Psoas muscle (tissue), 8 donors: Measurements from ENCODE around the gene OR10R2. TPM values are rescaled to one million over a fixed set of nuclear protein-coding genes. Genes with fewer than 3 reads are reported as not detected.

Experiments
- ATAC-seq, 4 donors: fragments of 200-7000 bp; cut with Tn5 transposase; one replicate each; pipeline ENCODE4 v1.9.1; 2020; ENCODE audit warnings: moderate library complexity in 3 of 4, mild to moderate bottlenecking in 2 of 4
- DNase-seq, 2 donors: peaks; one replicate each; pipeline ENCODE4 v3.0.0-alpha.2; 2020
- H3K27ac ChIP-seq: fragments of 200-600 bp; one replicate; pipeline ENCODE4 v1.8.0; 2022
- H3K27me3 ChIP-seq, 3 donors: fragments of 200-600 bp in 1 of 3; one replicate each; pipeline versions ENCODE4 v1.6.1 to v1.8.0; 2013 to 2022; ENCODE audit warnings: low read length in 2 of 3, mild to moderate bottlenecking in 2 of 3, moderate library complexity in 1 of 3; ENCODE audit not compliant: insufficient read depth in 3 of 3
- H3K36me3 ChIP-seq, 2 donors: fragments of 200-600 bp in 1 of 2; one replicate each; pipeline versions ENCODE4 v1.6.1 to v1.8.0; 2013 to 2022; ENCODE audit warnings: low read depth in 1 of 2, mild to moderate bottlenecking in 1 of 2, moderate library complexity in 1 of 2; ENCODE audit not compliant: insufficient read depth in 1 of 2
- H3K4me1 ChIP-seq: fragments of 200-600 bp; one replicate; pipeline ENCODE4 v1.8.0; 2022
- H3K4me3 ChIP-seq: fragments of 200-600 bp; one replicate; pipeline ENCODE4 v1.8.0; 2022; ENCODE audit warnings: mild to moderate bottlenecking
- H3K9me3 ChIP-seq: fragments of 200-600 bp; one replicate; pipeline ENCODE4 v1.8.0; 2022
- WGBS, 3 donors: extraction: QIAGEN DNeasy Blood & Tissue Kit; methylation state at CpG; one replicate each; pipeline versions ENCODE4 v1.1.6 to v1.1.7; 2013; 5-methylcytosine and 5-hydroxymethylcytosine counted together
- intact Hi-C, 2 donors: fragments of 100-400 bp; cut with DNase I; formaldehyde crosslinking; loops; one replicate each; pipeline versions ENCODE4 v1.11.0 to v1.14.2; 2022
- polyA plus RNA-seq, 3 donors: library from polyadenylated mRNA; stranded (reverse); fragments of 200-250 nt; gene quantifications; one replicate each; pipeline ENCODE4 v1.2.3, GENCODE V29; 2013
- total RNA-seq, 4 donors: library from RNA; stranded (reverse); fragmentation: NEBNext Ultra II Directional in 2 of 4; extraction: Animal tissue kit (Norgen Biotek cat#: 25700) in 2 of 4; gene quantifications; one replicate each; pipeline versions ENCODE4 v1.2.1 to v1.2.4, GENCODE V29; 2021 to 2023
- TF ChIP-seq, protein P1 (sequence below): fragments of 200-600 bp; IDR thresholded peaks from one replicate; pipeline ENCODE4 v1.8.0; 2022; ENCODE audit warnings: antibody characterized with exemption
- donor health status: healthy with polysubstance abuse.
- donor health status: DM: no; HTN: no; CAD: no; lungs with moderate emphysema.
- donor health status: Bipolar disorder and iron deficiency.
- donor health status: healthy.
- donor health status: DM: yes; HTN: yes; CAD: no.
- donor health status: DM: no; HTN: no; CAD: no.
- donor health status: DM: no; HTN: no; CAD: no.
- donor health status: DM: yes; HTN: yes; CAD: no.

OR10R2 gene
- total and polyA plus RNA-seq, 7 donors, result not detected

DNA sequence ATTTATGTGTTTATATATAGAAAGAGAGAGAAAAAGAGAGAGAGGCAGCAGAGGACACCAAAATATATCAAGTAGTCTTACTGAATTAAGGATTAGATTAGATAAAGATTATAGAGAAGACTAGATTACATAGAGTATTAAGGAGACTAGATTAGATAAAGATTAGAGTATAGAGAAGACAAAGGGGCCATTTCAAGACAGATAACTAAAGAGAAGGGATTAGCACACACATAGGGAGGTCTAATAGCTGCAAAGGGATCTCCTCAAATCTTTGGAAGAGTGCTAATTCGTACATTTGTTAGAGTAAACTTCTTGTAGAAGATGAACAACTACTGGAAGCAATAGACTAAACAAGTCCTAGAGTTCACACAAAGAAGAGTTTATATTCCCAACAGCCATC is 48.0 kb downstream of the OR10R2 start:
- no peaks in the 10 kb centered on the region for H3K4me1 ChIP-seq
- intact Hi-C loops, result no loop called here
- no peak overlapping the region for H3K27ac ChIP-seq
- no peaks in the 10 kb centered on the region for H3K36me3 ChIP-seq
- WGBS, 3 donors, result 32 to 54% (median 52%) methylated on average over 1 of the region's 1 CpG
- no peaks in the 10 kb centered on the region for H3K27me3 ChIP-seq
- DNase-seq (no peak), ATAC-seq (no peak)
- no peaks in the 10 kb centered on the region for H3K9me3 ChIP-seq
- TF ChIP-seq, protein P1, sequence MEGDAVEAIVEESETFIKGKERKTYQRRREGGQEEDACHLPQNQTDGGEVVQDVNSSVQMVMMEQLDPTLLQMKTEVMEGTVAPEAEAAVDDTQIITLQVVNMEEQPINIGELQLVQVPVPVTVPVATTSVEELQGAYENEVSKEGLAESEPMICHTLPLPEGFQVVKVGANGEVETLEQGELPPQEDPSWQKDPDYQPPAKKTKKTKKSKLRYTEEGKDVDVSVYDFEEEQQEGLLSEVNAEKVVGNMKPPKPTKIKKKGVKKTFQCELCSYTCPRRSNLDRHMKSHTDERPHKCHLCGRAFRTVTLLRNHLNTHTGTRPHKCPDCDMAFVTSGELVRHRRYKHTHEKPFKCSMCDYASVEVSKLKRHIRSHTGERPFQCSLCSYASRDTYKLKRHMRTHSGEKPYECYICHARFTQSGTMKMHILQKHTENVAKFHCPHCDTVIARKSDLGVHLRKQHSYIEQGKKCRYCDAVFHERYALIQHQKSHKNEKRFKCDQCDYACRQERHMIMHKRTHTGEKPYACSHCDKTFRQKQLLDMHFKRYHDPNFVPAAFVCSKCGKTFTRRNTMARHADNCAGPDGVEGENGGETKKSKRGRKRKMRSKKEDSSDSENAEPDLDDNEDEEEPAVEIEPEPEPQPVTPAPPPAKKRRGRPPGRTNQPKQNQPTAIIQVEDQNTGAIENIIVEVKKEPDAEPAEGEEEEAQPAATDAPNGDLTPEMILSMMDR, result no peak
- H3K4me3 ChIP-seq, result no peak overlapping the region

- TF ChIP-seq, protein P1, result no peak
Observed at GRCh38 chr1:158520955-158521665, 49.1 kb downstream of the OR10R2 start.

GRCh38 chr1:158521666-158522058 is 49.6 kb downstream of the OR10R2 start:
- Histone ChIP-seq H3K4me1 (no peaks in the 10 kb centered on the region), H3K9me3 (no peaks in the 10 kb centered on the region), H3K27me3 (no peaks in the 10 kb centered on the region), H3K4me3 (no peak overlapping the region), H3K36me3 (no peaks in the 10 kb centered on the region), H3K27ac (no peak overlapping the region)
- TF ChIP-seq, protein P1, result no peak
- DNase-seq (no peak), ATAC-seq (no peak)
- intact Hi-C loops, result no loop called here
- WGBS, 3 donors, result 63 to 82% (median 67%) methylated on average over 2 of the region's 2 CpGs

More at GRCh38 chr1:158520955-158521665, 49.1 kb downstream of the OR10R2 start:
- intact Hi-C loops, result no loop called here
- Histone ChIP-seq H3K27me3 (no peaks in the 10 kb centered on the region), H3K4me3 (no peak overlapping the region), H3K27ac (no peak overlapping the region), H3K36me3 (no peaks in the 10 kb centered on the region), H3K9me3 (no peaks in the 10 kb centered on the region), H3K4me1 (no peaks in the 10 kb centered on the region)
- no peak for DNase-seq
- 73 to 83% (median 77%) methylated on average over 3 of the region's 3 CpGs for WGBS, 3 donors
- ATAC-seq, result no peak

- no peaks in the 10 kb centered on the region for H3K36me3 ChIP-seq
- ATAC-seq (no peak), DNase-seq (no peak)
- TF ChIP-seq, protein P1, result peak; percentile 6
- 1 to 22% (median 22%) methylated on average over 2 of the region's 2 CpGs for WGBS, 3 donors
- H3K4me3 ChIP-seq, result no peak overlapping the region
- no peaks in the 10 kb centered on the region for H3K4me1 ChIP-seq
- intact Hi-C loops, result no loop called here
- no peaks in the 10 kb centered on the region for H3K9me3 ChIP-seq
- no peaks in the 10 kb centered on the region for H3K27me3 ChIP-seq
- no peak overlapping the region for H3K27ac ChIP-seq
Observed at GRCh38 chr1:158527190-158527815, 55.3 kb downstream of the OR10R2 start.

Other genes starting within 250 kb of the OR10R2 start
- not detected for gene CD1A, start 217.8 kb upstream of the OR10R2 start, total RNA-seq
- not detected for gene CD1A, start 217.8 kb upstream of the OR10R2 start, polyA plus RNA-seq
- under 1 TPM in 2 of 4 donors, not detected in 2; 0.26 to 0.47 TPM for gene CD1C, start 182.3 kb upstream of the OR10R2 start, total RNA-seq
- gene CD1C, start 182.3 kb upstream of the OR10R2 start, polyA plus RNA-seq, result under 1 TPM in 2 of 3 donors, not detected in 1; 0.06 to 0.09 TPM
- not detected for gene CD1B, start 140.7 kb upstream of the OR10R2 start, total RNA-seq
- gene CD1B, start 140.7 kb upstream of the OR10R2 start, polyA plus RNA-seq, result under 1 TPM in 1 of 3 donors, not detected in 2; 0.03 TPM
- gene CD1E, start 118.3 kb upstream of the OR10R2 start, total RNA-seq, result not detected
- gene CD1E, start 118.3 kb upstream of the OR10R2 start, polyA plus RNA-seq, result under 1 TPM in 1 of 3 donors, not detected in 2; 0.08 TPM
- not detected for gene OR10T2, start 72.8 kb upstream of the OR10R2 start, total RNA-seq
- gene OR10T2, start 72.8 kb upstream of the OR10R2 start, polyA plus RNA-seq, result not detected
- gene OR10K2, start 46.0 kb upstream of the OR10R2 start, total RNA-seq, result not detected
- not detected for gene OR10K2, start 46.0 kb upstream of the OR10R2 start, polyA plus RNA-seq
- under 1 TPM in 1 of 4 donors, not detected in 3; 0.06 TPM for gene OR10K1, start 10.4 kb upstream of the OR10R2 start, total RNA-seq
- not detected for gene OR10K1, start 10.4 kb upstream of the OR10R2 start, polyA plus RNA-seq
- gene OR6Y1, start 82.2 kb downstream of the OR10R2 start, total RNA-seq, result not detected
- not detected for gene OR6Y1, start 82.2 kb downstream of the OR10R2 start, polyA plus RNA-seq
- gene OR6P1, start 98.4 kb downstream of the OR10R2 start, total RNA-seq, result not detected
- gene OR6P1, start 98.4 kb downstream of the OR10R2 start, polyA plus RNA-seq, result not detected
- gene OR10X1, start 107.7 kb downstream of the OR10R2 start, total RNA-seq, result not detected
- not detected for gene OR10X1, start 107.7 kb downstream of the OR10R2 start, polyA plus RNA-seq
- gene OR10Z1, start 133.0 kb downstream of the OR10R2 start, total RNA-seq, result not detected
- not detected for gene OR10Z1, start 133.0 kb downstream of the OR10R2 start, polyA plus RNA-seq
- gene SPTA1, start 214.5 kb downstream of the OR10R2 start, total RNA-seq, result under 1 TPM in 2 of 4 donors, not detected in 2; 0.57 to 0.74 TPM
- gene SPTA1, start 214.5 kb downstream of the OR10R2 start, polyA plus RNA-seq, result under 1 TPM; 0.05 to 0.14 (median 0.07) TPM
- gene OR6K2, start 228.4 kb downstream of the OR10R2 start, total RNA-seq, result not detected
- gene OR6K2, start 228.4 kb downstream of the OR10R2 start, polyA plus RNA-seq, result not detected
- not detected for gene OR6K3, start 248.5 kb downstream of the OR10R2 start, total RNA-seq
- not detected for gene OR6K3, start 248.5 kb downstream of the OR10R2 start, polyA plus RNA-seq